ENCODE results near the gene DNAI2.

DNAI2 gene

GRCh38 chr17:74251569-74251968, 22.5 kb upstream of the DNAI2 start:
- H3K4me1 ChIP-seq (ENCODE audit: control insufficient read depth in 1 of 2, insufficient read depth in 1 of 2, low read depth in 1 of 2, low read length in 1 of 2), result no peaks in the 10 kb centered on the region
- no peaks in the 10 kb centered on the region for H3K9me3 ChIP-seq
- no peaks in the 10 kb centered on the region for H3K27me3 ChIP-seq
- no peak overlapping the region for H3K4me3 ChIP-seq (ENCODE audit: low read depth in 1 of 2, low read length in 1 of 2)
- TF ChIP-seq CTCF (IDR thresholded peaks at IDR 0.05), result no peak
- H3K36me3 ChIP-seq, result no peaks in the 10 kb centered on the region
- H3K27ac ChIP-seq, result no peak overlapping the region

GRCh38 chr17:74252211-74252610, 21.8 kb upstream of the DNAI2 start:
- no peaks in the 10 kb centered on the region for H3K36me3 ChIP-seq
- H3K27me3 ChIP-seq, result no peaks in the 10 kb centered on the region
- no peaks in the 10 kb centered on the region for H3K9me3 ChIP-seq
- H3K4me1 ChIP-seq (ENCODE audit: control insufficient read depth in 1 of 2, insufficient read depth in 1 of 2, low read depth in 1 of 2, low read length in 1 of 2), result no peaks in the 10 kb centered on the region
- H3K4me3 ChIP-seq (ENCODE audit: low read depth in 1 of 2, low read length in 1 of 2), result no peak overlapping the region
- H3K27ac ChIP-seq, result no peak overlapping the region
- TF ChIP-seq CTCF (IDR thresholded peaks at IDR 0.05), result no peak

- no peaks in the 10 kb centered on the region for H3K36me3 ChIP-seq
Measured at GRCh38 chr17:74253036-74253435, 21.0 kb upstream of the DNAI2 start.

GRCh38 chr17:74257311-74257710, 16.7 kb upstream of the DNAI2 start:
- H3K27me3 ChIP-seq, result no peaks in the 10 kb centered on the region
- no peaks in the 10 kb centered on the region for H3K4me1 ChIP-seq (ENCODE audit: control insufficient read depth in 1 of 2, insufficient read depth in 1 of 2, low read depth in 1 of 2, low read length in 1 of 2)
- H3K9me3 ChIP-seq, result no peaks in the 10 kb centered on the region
- H3K36me3 ChIP-seq, result no peaks in the 10 kb centered on the region
- H3K4me3 ChIP-seq (ENCODE audit: low read depth in 1 of 2, low read length in 1 of 2), result no peak overlapping the region
- no peak overlapping the region for H3K27ac ChIP-seq
- no peak for TF ChIP-seq CTCF (IDR thresholded peaks at IDR 0.05)

More at GRCh38 chr17:74253036-74253435, 21.0 kb upstream of the DNAI2 start:
- H3K4me3 ChIP-seq (ENCODE audit: low read depth in 1 of 2, low read length in 1 of 2), result no peak overlapping the region
- H3K27me3 ChIP-seq, result no peaks in the 10 kb centered on the region
- TF ChIP-seq CTCF (IDR thresholded peaks at IDR 0.05), result no peak
- no peaks in the 10 kb centered on the region for H3K4me1 ChIP-seq (ENCODE audit: control insufficient read depth in 1 of 2, insufficient read depth in 1 of 2, low read depth in 1 of 2, low read length in 1 of 2)
- no peaks in the 10 kb centered on the region for H3K9me3 ChIP-seq
- no peak overlapping the region for H3K27ac ChIP-seq

GRCh38 chr17:74259667-74260524, 14.1 kb upstream of the DNAI2 start:
- no peaks in the 10 kb centered on the region for H3K4me1 ChIP-seq (ENCODE audit: control insufficient read depth in 1 of 2, insufficient read depth in 1 of 2, low read depth in 1 of 2, low read length in 1 of 2)
- no peak overlapping the region for H3K27ac ChIP-seq
- H3K9me3 ChIP-seq, result no peaks in the 10 kb centered on the region
- TF ChIP-seq CTCF (IDR thresholded peaks at IDR 0.05), result no peak
- no peak overlapping the region for H3K4me3 ChIP-seq (ENCODE audit: low read depth in 1 of 2, low read length in 1 of 2)
- no peaks in the 10 kb centered on the region for H3K36me3 ChIP-seq
- H3K27me3 ChIP-seq, result no peaks in the 10 kb centered on the region

All from neutrophil (primary cell).